Activated T-helper 9 cell treated with anti-CD3 and anti-CD28 coated beads, Interleukin-2, amount 50 U/mL, for 16 hours (primary cell): Measurements from ENCODE around the gene LZTR1.
A peak's percentile ranks its signal among the peaks of the same experiment; 100 is the strongest.
"Not testable (repeated sequence)": the region's sequence is repeated elsewhere in the genome, so short reads cannot be mapped to it uniquely, and the experiment has no call there.

Experiments used
- DNase-seq: peaks from one replicate; pipeline ENCODE4 v3.0.0-alpha.2; 2020; ENCODE audit warnings: low read depth

The LZTR1 gene

GRCh38 chr22:20965888-20966855 is 15.9 kb upstream of the LZTR1 start:
- DNase-seq = no peak

GRCh38 chr22:20966883-20967696 is 15.0 kb upstream of the LZTR1 start, which contains the start of gene AIFM3:
AIFM3 (plus strand) TSS chr22:20967255; CDS start chr22:20967945, 690 bp downstream.
- no peak for DNase-seq

GRCh38 chr22:20967697-20968211 is 14.3 kb upstream of the LZTR1 start:
- DNase-seq = no peak

GRCh38 chr22:20968281-20968977 is 13.7 kb upstream of the LZTR1 start:
- no peak for DNase-seq

GRCh38 chr22:20970939-20971657 is 11.0 kb upstream of the LZTR1 start:
- no peak for DNase-seq

GRCh38 chr22:20972014-20972694 is 9.9 kb upstream of the LZTR1 start:
- not testable (repeated sequence) for DNase-seq

- no peak for DNase-seq
Observed at GRCh38 chr22:20972933-20973577, 9.0 kb upstream of the LZTR1 start.

- DNase-seq = no peak
Observed at GRCh38 chr22:20973634-20974286, 8.3 kb upstream of the LZTR1 start.

GRCh38 chr22:20974336-20974955 is 7.7 kb upstream of the LZTR1 start:
- no peak for DNase-seq

GRCh38 chr22:20975541-20976290 is 6.4 kb upstream of the LZTR1 start:
- no peak for DNase-seq

GRCh38 chr22:20976291-20976877 is 5.7 kb upstream of the LZTR1 start:
- no peak for DNase-seq

- DNase-seq = no peak
Observed at GRCh38 chr22:20977019-20977418, 5.1 kb upstream of the LZTR1 start.

- no peak for DNase-seq
Observed at GRCh38 chr22:20977516-20978170, 4.5 kb upstream of the LZTR1 start.

GRCh38 chr22:20978419-20978818 is 3.7 kb upstream of the LZTR1 start:
- no peak for DNase-seq

- peak; percentile 41 for DNase-seq
Observed at GRCh38 chr22:20979243-20979809, 2.8 kb upstream of the LZTR1 start.

- no peak for DNase-seq
Observed at GRCh38 chr22:20979940-20980453, 2.1 kb upstream of the LZTR1 start.

- no peak for DNase-seq
Observed at GRCh38 chr22:20980523-20980922, 1.6 kb upstream of the LZTR1 start.
